HL-60/S4 treated with retinoic acid at 250 ng/mL for 4 days and 3 days (cell line): ENCODE data around the gene PTAFR.

Experiments
- in situ Hi-C: fragments of 300-500 bp; cut with MboI; formaldehyde crosslinking; loops from 2 replicates; pipeline ENCODE4 v1.7.0; 2022; ENCODE audit warnings: low sequenced_read_pairs

Gene PTAFR

DNA sequence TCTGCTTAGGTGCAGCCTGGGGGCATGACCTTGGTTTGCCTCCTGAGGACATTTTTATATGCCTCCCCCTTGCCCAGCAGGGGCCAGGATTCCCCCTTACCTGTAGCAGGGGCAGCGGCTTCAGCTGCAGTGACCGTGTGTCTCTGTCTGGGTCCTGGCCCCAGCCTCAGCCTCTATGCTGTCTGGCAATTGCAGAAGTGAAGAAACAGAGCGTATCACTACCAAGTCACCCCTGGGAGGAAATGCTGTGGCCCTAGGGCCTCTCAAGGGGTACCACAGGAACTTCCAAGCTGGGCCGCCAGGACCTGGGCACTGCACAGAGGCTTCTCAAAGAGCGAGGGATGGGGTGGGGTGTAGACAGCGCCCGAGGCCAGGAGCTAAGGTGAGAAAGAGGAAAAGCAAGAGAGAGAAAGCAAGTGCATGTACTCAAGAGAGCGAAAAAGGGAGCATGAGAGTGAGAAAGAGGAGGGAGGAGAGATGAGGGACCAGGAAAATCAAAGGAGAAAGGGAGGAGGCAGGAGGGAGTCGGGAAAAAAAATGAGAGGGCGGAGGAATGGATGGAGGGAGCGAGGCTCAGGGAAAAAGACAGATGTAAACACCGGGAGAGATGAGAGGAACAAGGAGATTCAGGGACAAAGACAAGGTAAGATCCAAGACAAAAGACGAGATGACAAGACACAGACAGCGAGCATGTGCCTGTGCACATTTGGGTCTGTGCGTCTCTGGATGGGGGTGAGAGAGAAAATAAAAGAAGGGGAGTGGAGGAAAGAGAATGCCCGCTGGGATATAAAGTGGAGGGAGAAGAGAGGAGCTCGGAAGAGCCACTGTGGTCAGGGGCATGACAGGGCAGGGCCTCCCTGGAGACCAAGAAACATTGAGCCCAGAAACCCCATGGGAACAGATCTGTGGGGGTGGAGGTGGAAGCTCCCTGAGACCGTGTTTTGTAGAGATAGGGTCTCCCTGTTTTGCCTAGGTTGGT is at the start of gene PTAFR:
TSS of gene PTAFR (minus strand) at position 199 of the 979 bp plus-strand sequence. CDS start 25,669 bp downstream, outside the sequence.
- in situ Hi-C loops: no loop called here

GRCh38 chr1:28213315-28213714 is 36.8 kb upstream of the PTAFR start:
- in situ Hi-C loops: loop anchor here (25.0 kb wide), 1 partner anchor 351 kb away; the partner anchor contains the start of gene THEMIS2

GRCh38 chr1:28209700-28210099 is 33.2 kb upstream of the PTAFR start:
- in situ Hi-C loops: loop anchor here (25.0 kb wide), 1 partner anchor 347 kb away; the partner anchor contains the start of gene THEMIS2

- in situ Hi-C loops: loop anchor here (25.0 kb wide), 1 partner anchor 347 kb away; the partner anchor contains the start of gene THEMIS2
Observed at GRCh38 chr1:28208818-28209441, 32.4 kb upstream of the PTAFR start.

GRCh38 chr1:28205243-28205642 is 28.8 kb upstream of the PTAFR start:
- in situ Hi-C loops: loop anchor here (25.0 kb wide), 1 partner anchor 343 kb away; the partner anchor contains the start of gene THEMIS2

DNA sequence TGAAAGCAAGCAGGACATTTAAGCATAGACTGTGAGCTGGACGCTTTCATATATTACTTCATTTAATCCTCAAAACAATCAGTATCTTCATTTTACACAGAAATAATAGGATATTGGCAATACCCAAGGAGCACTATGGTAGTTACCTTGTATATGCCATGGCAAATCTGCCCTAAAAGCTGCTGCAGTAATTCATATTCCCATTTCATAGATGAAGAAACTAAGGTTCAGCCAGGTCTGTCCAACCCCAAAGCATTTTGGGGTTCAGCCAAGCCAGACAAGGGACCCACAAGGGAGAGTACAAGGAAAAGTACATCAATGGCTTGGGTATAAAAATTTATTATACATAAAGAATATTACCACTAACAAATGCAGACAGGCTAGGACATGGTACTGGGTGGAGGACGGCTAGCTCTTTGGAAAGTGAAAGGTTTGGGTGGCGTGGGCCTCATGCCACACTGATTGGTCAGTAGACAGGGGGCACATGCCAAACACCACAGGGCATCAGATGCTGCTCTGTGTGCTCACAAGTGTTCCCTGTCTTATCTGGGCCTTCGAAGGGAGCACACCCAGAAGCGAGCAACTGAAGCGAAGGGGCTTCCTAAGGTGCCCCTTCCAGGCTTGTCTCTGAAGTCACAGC is 23.9 kb upstream of the PTAFR start:
- in situ Hi-C loops: loop anchor here (25.0 kb wide), 1 partner anchor 338 kb away; the partner anchor contains the start of gene THEMIS2

DNA sequence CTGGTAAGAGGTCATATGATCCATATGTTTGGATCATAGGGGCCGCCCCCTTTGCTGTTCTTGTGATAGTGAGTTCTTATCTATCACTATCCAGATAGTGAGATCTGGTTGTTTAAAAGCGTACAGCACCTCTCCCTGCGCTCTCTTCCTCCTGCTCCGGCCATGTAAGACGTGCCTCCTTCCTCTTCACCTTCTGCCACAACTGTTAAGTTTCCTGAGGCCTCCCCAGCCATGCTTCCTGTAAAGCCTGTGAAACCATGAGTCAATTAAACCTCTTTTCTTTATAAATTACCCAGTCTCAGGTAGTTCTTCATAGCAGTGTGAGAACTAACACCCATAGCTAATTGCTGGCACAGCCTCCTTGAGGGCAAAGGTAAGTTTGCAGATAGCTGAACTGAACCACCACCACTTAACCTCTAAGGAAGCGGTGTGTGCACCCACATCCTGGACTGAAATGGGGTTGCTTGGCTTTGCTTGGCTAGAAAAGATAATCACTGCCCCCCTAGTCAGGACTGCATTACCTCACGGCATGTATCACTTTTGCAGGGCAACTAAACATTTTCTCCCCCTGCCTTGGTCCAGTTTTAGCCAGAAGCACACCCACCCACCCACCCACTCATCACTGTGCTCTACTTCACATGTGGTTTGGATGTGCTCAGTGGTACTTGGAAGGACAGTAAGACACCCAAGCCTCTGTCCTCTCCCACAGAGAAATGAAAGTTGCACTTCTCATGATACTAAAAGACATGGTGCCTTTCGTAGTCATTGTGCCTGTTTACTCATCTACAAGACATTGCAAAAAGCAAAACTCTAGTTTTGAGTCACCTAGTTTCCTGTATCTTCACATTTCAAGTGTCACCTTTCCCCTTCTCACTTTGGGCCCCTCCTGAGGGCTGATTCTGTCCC is 23.1 kb upstream of the PTAFR start:
- in situ Hi-C loops: loop anchor here (25.0 kb wide), 1 partner anchor 337 kb away; the partner anchor contains the start of gene THEMIS2

GRCh38 chr1:28197682-28198415 is 21.4 kb upstream of the PTAFR start:
- in situ Hi-C loops: no loop called here

- in situ Hi-C loops: no loop called here
Observed at GRCh38 chr1:28196330-28196729, 19.8 kb upstream of the PTAFR start.

DNA sequence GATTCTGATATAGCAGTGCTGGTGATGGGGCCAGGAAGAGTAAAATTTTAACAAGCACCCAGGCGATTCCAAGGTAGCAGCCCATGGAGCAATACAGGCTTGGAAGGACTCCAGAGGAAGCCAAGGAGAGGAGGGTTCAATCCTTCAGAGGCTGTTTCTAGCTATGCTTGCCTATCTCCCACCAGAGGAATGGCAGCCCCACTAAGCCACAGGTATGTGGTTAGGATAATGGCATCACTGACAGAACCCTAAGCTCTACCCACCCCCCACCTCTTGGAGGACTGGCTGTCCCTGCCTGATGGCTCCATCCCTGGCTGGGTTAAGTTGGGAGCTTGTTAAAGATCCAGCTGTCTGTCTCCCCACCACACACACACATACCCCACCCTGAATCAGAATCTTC is 19.3 kb upstream of the PTAFR start:
- in situ Hi-C loops: no loop called here

DNA sequence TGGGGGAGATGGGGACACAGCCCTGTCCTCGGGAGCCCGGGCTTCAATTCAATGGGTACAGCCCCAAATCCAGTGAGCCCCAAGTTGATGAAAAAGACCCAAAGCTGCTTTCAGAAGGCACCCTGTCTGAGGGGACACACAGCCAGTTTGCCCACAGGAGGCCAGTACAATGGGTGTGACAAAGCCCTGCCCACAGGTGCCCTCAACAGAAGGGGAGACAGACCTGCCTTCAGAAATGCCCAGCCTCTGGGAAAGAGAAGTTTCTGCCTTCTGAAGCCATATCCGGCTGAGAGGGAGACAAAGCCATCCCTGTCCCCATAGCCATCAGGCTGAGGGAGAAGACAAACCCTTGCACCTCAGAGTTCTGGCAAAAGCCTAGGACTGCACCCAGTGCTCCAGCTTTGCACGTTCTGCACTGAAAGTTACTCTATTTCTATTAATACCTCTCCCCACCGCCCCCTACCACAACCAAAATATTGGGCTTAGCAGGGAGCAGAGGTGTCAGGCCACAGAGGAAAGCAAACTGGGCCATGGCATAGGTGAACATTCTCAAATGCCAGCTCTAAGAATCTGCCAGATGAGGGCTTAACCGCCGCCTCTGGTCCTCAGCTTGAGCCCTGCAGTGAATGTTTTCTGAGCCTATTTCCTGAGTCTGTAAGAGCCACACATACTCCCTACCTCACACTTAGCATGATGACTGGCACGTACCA is 18.0 kb upstream of the PTAFR start:
- in situ Hi-C loops: no loop called here

DNA sequence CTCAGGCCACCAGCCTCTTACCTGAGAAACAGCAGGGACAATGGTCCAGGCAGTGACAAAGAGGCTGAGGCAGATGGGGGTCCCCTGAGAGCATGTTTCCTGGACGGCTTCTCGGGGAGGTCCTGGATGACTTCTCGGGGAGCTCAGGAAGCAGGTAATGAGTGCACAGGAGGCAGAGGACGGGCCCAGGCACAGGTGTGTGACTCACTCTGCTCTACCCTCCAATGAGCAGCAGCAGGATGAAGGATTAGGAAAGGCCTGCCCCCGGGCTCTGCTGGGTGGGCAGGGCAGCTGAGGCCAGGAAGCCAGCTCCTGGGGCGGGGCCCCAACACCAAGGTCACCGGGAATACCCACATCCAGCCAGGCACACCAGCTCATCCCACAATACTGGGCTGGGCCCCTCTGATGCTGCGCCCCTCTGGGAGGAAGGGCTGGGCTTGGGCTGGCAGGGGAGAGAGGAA is 17.2 kb upstream of the PTAFR start:
- in situ Hi-C loops: no loop called here

DNA sequence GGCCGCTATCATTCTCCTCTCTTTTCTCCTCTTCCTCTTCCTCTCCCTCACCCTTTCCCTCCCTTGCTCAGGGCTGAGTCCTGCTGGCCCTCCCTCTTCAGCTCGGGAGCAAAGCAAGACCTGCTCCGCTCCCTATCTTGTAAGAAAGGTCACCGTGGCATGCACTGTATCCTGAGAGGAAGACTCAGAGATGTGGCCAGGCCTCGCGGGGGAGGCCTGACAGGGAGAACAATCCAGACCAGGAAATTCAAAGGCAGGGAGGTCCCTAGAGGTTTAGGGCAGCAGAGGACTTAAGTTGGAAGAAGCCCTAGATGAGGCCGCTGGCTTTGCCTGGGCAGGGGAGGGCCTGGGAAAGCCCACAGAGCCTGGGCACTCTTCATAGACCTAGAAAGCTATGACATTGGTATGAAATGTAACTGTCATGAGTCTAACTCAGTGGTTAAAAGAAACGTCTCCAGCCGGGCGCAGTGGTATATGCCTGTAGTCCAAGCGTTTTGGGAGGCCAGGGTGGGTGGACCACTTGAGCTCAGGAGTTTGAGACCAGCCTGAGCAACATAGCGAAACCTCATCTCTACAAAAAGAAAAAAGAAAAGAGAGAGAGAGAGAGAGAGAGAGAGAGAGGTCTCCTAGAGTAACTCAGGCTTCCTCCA is 14.6 kb upstream of the PTAFR start:
- in situ Hi-C loops: no loop called here

DNA sequence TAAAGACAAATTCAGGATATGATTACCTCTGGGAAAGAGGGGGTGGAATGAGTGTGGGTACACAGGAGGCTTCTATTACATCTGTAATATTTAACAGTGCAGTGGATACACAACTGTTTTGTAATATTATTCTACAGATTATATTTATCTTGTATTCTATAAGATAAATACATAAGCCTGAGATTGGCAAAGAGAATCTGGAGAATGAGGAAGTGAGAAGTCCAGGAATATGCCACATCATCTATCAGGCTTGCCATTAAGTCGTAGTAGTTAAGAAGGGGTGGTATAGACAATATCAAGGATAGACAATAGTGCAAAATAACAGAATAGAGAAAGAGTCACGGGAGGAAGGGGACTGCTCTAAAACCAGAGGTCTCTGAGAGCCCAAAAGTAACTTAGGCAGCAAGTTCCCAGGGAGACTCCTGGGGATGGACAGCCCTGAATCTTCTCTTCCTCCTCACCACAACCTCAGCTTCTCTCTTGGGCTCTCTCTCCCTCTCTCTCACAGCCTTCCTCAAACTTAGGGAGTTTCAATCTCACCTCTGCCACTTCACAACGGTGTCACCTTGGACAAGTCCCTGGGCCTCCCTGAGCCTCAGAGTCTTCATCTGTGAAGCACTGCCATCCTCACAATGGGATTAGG is 14.0 kb upstream of the PTAFR start:
- in situ Hi-C loops: no loop called here

GRCh38 chr1:28185071-28185470 is 8.6 kb upstream of the PTAFR start:
- in situ Hi-C loops: no loop called here

DNA sequence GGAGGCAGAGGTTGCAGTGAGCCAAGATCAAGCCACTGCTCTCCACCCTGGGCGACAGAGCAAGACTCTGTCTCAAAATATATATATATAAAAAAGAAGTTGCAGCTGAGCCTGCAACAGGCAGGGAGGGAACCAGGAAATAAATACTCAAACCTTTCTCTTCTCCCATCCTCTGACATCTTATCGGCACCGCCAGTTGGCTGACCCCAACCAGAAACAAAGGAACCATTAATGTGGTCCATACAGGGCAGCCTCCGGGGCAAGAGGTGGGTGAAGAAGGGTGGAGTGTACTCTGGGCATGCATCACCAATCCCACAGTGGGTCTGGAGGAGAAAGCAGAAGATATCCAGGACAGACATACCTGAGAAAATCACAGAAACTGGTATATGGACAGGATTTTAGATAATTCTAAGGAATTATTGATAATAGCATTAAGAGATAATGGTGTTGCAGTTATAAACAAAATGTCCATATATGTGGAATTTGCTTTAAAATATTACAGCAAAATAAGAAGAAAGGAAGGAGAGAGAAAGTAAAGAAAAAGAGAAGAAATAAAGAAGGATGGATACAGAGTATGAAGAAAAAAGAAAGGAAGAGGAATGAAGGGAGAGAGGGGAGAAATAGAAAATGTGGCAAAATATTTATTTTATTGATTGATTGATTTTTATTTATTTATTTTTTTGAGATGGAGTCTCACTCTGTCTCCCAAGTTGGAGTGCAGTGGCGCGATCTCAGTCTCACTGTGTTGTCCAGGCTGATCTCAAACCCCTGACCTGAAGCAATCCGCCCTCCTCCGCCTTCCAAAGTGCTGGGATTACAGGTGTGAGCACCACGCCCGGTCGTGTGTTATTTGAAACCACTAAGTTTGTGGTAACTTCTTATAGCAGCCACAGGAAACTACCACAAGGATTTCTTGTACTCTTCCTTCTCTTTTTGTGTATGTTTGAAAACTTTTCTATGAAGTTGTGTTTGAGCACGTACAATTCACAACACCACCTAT is 4.1 kb upstream of the PTAFR start:
- in situ Hi-C loops: no loop called here
